CD4-positive, alpha-beta T cell treated with Interleukin-6 for 4 hours (primary cell): ENCODE data around the gene KRTAP22-1.

Experiments
- DNase-seq: peaks from one replicate; pipeline ENCODE4 v3.0.0-alpha.2; 2020; ENCODE audit warnings: mixed read lengths

KRTAP22-1 gene

GRCh38 chr21:30628109-30628508 lies 27.2 kb downstream of the KRTAP22-1 start:
- DNase-seq: no peak

GRCh38 chr21:30629200-30629599 lies 28.3 kb downstream of the KRTAP22-1 start:
- DNase-seq: no peak

- DNase-seq: no peak
Measured at GRCh38 chr21:30634906-30635305, 34.0 kb downstream of the KRTAP22-1 start, which contains the start of gene KRTAP20-2. TSS of gene KRTAP20-2 (plus strand) at chr21:30635206. CDS start at chr21:30635264, 58 bp downstream.

GRCh38 chr21:30638686-30639085 lies 37.8 kb downstream of the KRTAP22-1 start:
- DNase-seq: no peak

GRCh38 chr21:30642564-30642963 lies 41.7 kb downstream of the KRTAP22-1 start, which contains the start of gene KRTAP20-3:
TSS of gene KRTAP20-3 (plus strand) at chr21:30642864.
- DNase-seq: no peak

- no peak for DNase-seq
Measured at GRCh38 chr21:30646904-30647414, 46.1 kb downstream of the KRTAP22-1 start.
